T follicular helper cell (primary cell): ENCODE results near the gene IFT22.
"Not testable (repeated sequence)": the region's sequence is repeated elsewhere in the genome, so short reads cannot be mapped to it uniquely, and the experiment has no call there.

Experiments used
- DNase-seq: peaks from one replicate; pipeline ENCODE4 v3.0.0-alpha.2; 2020; ENCODE audit warnings: low read depth
- total RNA-seq, 2 experiments: gene quantifications; one replicate each; lab custom pipeline; 2026; lab: John Stamatoyannopoulos, UW

IFT22 gene
- total RNA-seq = 4.3 to 5.2 reads per million in 2 experiments

DNA sequence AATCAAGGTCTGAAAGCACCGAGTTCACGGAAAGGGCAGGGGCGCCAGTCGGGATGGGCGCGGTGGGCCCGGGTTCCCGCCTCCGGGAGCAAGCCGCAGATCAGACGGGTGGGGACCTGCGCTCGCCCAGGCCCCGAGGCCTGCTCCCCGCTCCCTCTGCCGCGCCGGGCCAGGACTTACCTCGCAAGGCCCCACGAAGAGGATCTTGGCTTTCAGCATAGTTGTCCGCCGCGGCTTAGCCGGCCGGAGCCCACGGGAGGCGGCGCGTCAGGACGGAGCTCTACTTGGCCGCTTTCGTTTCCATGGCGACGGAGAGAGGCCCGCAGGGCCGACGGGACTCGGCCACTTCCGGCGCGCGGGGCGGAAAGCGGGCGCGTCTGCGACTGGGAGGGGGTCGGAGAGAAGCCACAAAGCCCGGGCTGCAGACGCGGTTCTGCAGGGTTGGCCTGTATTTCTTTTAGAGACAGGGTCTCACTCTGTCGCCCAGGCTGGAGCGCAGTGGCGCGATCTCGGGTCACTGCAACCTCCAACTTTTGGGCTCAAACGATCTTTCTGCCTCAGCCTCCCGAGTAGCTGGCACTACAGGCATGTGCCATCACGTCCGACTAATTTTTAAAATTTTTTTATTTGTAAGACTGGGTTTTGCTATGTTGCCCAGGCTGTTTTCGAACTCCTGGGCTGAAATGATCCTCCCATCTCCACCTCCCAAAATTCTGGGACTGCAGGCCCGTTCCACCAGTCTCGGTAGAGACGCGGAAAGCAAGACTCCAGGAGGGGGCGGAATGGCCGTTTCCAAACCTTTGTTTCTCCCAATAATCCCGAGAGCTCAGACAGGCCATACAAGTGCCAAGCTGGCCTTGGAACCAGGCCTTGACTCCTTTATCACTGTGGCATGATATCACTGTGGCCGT is at the start of gene IFT22:
IFT22 (minus strand) TSS at position 322 of the 911 bp plus-strand sequence; CDS start at position 219, 103 bp downstream.
- DNase-seq = peak; percentile 57

DNA sequence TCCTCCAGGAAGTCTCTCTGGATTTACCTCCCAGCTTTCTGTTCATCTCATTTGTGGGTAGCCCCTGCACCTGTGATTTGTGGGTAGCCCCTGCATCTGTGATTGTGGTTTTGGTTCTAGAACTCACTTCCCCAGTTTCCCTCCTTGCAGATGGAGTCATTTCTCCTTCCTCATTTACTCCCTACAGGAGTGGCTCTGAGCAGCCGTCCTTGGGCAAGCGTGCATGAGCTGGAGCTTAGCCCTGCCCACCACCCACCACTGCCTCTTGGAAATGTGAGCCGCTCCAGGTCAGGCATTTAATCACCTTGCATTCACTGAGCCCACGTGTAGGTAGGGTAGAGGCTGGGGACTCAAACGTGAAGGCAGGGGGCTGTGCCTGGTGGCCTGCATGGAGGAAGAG is 49.2 kb upstream of the IFT22 start:
- DNase-seq = no peak

DNA sequence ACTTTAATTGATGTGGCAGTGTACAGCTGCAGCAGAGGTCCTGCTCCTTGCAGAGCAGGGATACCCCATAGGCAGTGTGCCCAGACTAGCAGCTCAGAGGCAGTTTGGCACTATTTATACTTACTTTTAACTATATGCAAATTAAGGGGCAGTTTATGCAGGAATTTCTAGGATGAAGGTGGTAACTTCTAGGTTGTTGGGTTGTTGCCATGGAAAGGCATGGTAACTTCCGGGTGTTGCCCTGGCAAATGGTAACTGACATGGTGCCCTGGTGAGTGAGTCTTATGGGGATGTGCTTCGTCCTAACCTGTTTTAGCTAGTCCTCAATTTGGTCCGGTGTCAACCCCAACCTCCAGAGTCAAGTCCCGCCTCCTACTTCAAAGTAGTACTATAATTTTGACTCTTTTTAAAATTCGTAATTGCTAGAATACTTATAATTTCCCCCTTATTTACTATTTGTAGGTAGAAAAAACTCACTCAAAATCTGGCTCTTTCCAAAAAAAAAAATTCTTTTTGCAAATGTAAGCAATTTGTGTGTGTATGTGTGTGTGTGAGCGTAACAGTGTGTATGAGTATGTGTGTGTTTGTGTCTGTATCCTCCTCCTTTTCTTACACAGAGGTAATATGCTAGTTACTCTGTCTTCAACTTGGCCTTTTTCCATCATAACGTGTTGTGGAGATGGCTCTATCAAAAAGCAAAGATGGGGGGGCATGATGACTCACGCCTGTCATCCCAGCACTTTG is 47.0 kb upstream of the IFT22 start:
- DNase-seq = no peak

DNA sequence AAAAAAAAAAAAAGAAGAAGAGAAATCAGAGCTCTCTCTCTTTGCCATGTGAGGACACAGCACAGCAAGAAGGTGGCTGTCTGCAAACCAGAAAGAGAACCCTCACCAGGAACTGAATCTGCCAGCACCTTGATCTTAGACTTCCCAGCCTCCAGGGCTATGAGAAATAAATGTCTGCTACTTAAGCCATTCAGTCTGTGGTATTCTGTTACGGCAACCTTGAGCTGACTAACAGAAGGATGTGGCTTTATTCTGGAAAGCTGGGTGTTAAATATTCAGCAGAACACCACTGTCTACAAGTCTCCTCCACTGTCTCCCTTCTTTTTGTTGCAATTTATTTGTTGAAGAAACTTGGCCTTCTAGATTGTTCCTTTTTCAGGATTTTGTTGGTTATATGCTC is 46.1 kb upstream of the IFT22 start:
- no peak for DNase-seq

DNA sequence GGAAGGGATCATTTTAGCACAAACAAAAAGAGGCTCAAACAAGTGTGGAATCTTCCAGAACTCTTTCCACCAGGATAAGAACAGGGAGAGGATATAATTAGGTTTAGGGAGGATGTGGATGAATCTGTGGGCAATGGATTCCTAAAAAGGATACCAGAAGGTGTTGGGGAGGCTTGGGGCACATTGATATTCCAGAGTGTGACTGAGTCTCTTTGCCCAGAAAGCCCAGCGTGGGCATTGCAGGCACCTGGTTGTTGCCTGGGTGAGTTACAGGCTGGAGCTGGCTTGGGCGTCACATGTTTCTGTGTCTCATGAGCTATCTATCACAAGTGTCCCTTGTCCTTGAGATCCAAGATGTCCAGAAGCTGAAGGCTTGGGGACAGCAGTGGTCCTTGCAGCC is 44.3 kb upstream of the IFT22 start:
- DNase-seq = no peak

DNA sequence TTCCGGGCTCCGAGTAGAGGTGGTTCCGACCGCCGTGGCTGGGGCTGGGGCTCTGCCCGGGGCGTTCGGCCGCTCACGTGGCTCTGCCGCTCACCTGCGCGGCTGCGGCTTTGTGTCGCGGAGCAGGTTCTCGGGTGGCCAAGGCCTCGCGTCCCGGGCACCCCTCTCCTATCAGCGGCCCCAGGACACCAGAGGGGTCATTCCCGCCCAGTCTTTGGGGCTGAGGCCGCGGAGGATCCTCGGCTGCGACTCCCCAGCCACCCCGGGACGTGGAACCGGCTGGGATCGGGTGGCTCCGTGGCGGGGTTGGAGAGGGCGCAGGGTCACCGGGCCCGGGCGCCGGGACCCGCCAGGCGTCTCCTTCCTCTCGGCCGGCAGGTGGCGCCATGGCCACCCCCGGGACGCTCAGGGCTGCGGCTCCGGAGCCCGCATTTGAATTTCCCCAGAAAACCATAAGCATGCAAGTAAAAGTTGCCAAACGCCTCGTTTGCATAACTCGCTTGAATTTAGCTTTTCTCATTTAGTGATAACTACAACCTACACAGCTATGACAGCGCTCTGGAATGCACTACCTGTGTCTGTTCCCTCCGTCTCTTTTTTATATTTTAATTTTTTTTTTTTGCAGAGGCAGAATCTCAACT is 42.2 kb upstream of the IFT22 start:
- DNase-seq = peak; percentile 42

DNA sequence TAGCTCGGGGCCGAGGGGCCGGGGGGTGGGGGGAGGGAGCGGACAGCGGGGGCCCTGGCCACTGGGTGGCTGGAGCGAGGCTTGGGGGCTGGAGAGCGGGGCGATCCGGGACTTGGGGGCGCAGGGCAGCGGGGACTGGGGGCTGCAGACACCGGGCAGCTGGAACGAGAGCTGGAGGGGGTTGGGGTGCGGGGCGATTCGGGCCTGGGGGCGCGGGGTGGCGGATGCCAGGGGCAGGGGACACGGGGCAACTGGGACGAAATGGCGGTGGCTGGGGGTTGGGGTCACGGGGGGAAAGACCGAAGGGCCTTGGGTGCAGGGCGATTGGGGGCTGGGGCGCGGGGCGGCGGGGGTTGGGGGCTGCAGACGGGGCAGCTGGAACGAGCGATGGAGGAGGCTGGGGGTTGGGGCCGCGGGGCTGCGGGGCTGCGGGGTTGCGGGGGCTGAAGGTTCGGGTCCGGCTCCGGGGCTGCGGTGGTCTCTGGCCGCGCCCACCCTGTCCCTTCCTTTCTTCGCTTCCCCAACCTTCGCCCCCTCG is 41.7 kb upstream of the IFT22 start:
- DNase-seq = no peak

DNA sequence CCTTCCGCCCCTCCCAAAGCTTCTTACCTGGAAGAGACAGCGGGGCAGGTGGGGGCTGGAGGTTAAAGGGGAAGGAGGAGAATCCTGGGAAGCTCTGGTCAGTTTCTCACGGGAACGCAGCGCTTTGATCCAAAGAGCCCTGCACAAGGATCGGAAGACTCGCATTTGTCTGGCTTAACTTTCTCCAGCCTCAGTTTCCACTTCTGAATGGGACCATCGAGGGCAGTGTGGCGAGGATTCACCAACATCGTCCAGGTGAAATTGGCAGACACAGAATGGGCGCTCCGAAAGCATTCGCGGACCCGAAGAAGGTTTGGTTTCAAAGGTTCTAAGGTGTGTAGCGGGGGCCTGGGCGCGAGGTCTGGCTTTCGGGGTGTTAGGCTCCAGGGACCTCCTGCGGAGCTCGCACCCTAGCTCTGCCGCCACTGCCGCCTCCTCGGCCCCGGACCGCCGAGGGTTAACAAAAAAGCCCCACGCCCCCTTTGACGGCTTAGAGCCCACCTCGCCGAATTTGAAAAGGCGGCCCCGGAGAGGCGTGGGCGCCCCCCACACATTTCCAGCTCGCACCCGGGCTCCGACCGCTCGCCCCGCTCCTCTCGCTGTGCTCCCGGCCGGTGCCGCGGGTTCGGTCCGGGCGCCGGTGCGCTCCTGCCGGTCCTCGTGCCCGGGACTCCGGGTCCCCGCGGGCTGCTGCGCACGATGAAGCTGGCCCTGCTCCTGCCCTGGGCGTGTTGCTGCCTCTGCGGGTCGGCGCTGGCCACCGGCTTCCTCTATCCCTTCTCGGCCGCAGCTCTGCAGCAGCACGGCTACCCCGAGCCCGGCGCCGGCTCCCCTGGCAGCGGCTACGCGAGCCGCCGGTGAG is 41.0 kb upstream of the IFT22 start, which contains the start of gene COL26A1:
COL26A1 (plus strand) TSS at position 542 of the 862 bp plus-strand sequence; CDS start at position 700, 158 bp downstream.
- DNase-seq = no peak

DNA sequence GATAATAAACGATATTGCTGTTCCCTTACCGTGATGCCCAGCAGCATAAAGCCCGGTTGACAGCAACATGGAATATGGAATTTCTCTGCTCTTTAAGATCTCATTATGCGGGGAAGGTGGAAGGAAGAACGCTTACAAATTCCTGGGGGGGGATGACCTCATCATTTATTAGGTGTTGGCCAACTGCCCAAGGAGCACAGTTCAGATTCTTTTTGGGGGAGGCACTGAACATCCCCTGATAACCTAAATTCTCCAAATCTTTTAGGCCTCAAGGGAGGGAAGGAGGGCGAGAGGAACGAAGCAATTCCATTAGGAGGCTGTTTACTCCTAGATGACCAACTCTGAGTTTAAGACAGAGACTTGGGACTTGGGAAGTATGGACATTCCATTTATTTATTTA is 35.8 kb upstream of the IFT22 start:
- no peak for DNase-seq

DNA sequence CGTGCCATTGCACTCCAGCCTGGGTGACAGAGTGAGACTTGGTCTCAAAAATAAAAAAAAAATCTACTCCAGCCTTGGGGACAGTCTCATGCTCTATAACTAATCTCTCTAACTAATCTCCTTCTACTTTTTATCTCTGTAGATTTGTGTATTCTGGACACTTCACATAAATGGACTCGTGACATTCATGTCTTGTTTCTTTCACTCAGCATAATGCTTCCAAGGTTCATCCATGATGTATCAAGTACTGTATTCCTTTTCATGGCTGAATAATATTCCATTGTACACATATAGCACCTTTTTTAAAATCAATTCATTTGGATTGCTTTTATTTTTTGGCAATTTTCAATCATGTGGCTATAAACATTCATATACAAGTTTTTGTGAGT is 31.3 kb upstream of the IFT22 start:
- DNase-seq = no peak

DNA sequence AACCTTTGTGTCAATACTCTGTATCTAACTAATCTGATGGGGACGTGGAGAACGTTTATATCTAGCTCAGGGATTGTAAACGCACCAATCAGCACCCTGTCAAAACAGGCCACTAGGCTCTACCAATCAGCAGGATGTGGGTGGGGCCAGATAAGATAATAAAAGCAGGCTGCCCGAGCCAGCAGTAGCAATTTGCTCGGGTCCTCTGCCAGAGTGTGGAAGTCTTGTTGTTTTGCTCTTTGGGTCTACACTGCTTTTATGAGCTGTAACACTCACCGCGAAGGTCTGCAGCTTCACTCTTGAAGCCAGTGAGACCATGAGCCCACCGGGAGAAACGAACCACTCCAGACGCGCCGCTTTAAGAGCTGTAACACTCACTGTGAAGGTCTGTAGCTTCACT is 27.7 kb upstream of the IFT22 start:
- not testable (repeated sequence) for DNase-seq

DNA sequence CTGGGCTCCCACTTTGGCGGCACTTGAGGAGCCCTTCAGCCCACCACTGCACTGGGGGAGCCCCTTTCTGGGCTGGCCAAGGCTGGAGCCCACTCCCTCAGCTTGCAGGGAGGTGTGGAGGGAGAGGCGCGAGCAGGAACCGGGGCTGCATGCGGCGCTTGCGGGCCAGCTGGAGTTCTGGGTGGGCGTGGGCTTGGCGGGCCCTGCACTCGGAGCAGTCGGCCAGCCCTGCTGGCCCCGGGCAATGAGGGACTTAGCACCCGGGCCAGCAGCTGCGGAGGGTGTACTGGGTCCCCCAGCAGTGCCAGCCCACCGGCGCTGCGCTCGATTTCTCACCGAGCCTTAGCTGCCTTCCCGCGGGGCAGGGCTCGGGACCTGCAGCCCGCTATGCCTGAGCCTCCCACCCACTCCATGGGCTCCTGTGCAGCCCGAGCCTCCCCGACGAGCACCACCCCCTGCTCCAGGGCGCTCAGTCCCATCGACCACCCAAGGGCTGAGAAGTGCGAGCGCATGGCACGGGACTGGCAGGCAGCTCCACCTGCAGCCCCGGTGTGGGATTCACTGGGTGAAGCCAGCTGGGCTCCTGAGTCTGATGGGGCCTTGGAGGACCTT is 26.9 kb upstream of the IFT22 start:
- DNase-seq = not testable (repeated sequence)

DNA sequence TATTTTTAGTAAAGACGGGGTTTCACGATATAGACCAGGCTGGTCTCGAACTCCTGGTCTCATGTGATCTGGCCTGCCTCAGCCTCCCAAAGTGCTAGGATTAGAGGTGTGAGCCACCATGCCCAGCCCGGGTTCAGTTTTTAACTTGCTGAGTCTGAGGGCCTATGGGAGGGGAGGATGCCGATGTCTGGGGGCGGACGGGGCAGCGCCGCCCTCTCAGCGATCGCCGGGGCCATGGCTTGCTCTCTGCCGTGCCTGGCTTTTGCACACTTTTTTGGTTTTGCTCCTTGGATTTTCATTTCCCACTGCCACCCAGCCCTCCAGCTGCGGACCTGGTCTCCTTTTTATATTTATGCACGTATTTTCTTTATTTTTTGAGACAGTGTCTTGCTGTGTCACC is 25.9 kb upstream of the IFT22 start:
- DNase-seq = no peak

DNA sequence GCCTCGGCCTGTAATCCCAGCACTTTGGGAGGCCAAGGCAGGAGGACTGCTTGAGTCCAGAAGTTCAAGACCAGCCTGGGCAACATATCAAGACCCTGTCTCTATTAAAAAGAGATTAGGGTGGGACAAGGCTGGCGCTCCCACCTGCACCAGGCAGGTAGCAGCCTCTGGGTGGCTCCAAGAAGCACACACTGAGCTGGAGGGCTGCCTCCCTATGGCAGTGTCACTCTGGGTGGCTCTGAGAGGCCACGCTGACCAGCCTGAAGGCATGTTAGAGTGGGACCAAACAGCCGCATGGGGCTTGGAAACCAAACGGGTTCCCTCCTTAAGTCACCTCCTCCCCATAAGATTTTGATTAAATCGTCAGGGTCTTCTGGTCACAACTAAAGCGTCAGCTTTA is 21.3 kb upstream of the IFT22 start:
- DNase-seq = no peak

DNA sequence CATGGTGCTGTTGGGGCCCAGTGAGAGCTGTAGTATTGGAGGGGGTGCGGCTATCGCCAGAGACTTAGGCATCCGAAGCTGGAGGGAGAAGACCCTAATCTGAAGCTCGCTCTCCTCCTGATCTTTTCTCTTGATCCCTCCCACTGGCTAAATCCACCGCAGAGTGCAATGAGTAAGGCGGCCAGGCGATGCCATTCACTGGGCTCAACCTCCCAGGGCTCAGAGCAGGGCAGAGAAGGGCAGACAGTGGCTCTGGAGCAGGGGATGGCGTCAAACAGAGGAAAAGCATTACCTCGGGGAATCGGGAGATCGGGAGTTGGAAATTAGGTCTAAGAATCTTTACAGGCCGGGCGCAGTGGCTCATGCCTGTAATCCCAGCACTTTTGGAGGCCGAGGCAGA is 18.8 kb upstream of the IFT22 start:
- no peak for DNase-seq

DNA sequence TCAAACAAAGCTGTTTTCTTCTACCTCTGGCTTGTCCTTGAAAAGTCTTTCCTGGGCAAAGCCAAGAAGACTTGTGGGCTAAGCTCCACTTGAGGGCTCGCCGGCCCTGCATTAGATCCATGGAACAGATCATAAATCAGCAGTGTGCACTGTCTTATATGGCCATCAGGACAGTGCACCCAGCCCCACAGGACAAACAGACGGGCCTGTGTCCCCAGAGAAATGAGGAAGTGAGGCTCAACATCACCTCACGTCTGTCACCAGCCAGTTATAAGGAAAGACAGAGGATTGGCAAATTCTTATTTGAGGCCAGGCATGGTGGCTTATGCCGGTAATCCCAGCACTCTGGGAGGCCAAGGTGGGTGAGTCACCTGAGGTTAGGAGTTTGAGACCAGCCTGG is 12.3 kb upstream of the IFT22 start:
- no peak for DNase-seq

DNA sequence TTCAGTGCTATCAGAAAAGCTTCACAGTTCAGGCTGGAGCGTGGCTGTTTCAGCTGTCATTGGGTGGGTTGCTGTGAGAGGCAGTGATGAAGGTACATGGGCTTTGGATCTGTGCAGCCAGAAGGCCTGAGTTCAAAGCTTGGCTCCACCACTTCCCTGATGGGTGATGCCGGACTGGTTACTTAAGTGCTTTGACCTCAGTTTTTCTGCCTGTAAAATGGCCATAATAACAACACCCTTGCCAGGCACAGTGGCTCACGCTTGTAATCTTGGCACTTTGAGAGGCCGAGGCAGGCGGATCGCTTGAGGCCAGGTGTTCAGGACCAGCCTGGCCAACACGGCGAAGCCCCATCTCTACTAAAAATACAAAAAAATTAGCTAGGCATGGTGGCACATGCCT is 10.4 kb upstream of the IFT22 start:
- no peak for DNase-seq

DNA sequence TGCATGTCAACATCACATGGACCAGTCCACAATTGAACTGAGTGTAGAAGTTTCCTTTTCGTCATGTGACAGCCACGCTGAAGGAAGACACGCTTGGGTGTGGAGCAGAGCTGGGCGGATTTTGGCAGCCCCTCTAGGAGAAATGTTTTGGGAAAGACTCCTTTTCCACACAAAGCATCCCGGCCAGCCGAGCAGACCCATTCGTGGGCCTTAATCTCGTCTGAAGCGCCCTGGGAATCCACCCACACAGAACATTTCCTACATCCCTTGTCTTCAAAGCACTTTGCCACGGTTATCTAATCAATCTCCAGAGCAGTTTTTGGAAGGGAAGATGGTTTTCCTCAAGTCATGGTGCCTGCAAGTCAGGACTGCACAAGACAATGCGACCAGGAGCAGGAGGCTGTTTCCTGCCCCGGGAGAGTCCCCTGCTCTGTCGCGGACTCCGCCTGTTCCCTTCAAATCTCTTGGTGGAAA is 8.4 kb upstream of the IFT22 start:
- DNase-seq = no peak

DNA sequence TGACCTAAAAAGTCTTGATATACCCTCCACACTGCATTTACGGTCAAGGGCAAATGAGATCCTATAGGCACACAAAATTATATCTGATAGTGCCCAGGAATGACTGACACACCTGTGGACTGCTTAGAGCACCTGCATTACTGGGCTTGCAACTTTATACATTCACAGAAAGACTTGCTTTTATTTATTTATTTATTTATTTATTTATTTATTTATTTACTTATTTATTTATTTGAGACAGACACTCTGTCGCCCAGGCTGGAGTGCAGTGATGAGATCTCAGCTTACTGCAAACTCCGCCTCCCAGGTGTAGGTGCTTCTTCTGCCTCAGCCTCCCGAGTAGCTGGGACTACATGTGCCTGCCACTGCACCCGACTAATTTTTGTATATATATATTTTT is 6.5 kb upstream of the IFT22 start:
- DNase-seq = no peak

DNA sequence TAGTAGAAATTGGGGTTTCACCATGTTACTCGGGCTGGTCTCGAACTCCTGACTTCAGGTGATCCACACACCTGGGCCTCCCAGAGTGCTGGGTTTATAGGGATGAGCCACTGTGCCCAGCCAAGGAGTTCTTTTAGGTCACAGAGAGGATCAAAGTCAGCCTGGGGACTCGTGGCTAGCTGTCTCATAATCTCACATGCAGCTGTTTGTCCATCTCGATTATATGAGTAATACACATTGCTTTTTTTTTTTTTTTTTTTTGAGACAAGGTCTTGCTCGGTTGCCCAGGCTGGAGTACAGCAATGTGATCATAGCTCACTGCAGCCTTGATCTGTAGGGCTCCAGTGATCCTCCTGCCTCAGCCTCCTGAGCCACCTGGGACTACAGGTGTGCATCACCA is 2.2 kb downstream of the IFT22 start:
- DNase-seq = no peak

DNA sequence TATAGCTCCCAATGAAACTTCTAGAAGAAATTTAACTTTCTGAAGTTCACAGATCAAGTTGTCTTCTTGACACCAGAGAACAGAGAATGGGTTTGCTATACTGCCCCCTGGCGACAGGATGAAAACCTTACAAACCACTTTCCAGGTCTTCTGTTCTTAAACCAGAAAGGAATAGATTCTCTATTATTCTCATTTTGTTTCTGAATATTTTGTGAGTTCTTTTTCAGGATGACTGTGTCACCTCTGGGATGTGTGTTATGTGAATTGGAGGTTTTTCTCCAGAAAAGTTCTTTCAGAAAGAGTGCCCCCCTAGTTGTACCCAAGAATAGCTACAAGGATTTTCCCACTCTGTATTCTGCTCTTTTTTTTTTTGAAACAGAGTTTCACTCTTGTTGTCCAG is 6.3 kb downstream of the IFT22 start:
- DNase-seq = peak; percentile 24
